ENCODE results near the gene LGALS4. TPM values are rescaled to one million over a fixed set of nuclear protein-coding genes. Genes with fewer than 3 reads are reported as not detected.
A peak's percentile ranks its signal among the peaks of the same experiment; 100 is the strongest.

The LGALS4 gene
- total and polyA plus RNA-seq, 9 of the 15 experiments (the other 6 are each of a cell fraction or from before 2014, with no cell fraction given): 0.08 to 1.1 (median 0.30) TPM; not detected in 3

DNA sequence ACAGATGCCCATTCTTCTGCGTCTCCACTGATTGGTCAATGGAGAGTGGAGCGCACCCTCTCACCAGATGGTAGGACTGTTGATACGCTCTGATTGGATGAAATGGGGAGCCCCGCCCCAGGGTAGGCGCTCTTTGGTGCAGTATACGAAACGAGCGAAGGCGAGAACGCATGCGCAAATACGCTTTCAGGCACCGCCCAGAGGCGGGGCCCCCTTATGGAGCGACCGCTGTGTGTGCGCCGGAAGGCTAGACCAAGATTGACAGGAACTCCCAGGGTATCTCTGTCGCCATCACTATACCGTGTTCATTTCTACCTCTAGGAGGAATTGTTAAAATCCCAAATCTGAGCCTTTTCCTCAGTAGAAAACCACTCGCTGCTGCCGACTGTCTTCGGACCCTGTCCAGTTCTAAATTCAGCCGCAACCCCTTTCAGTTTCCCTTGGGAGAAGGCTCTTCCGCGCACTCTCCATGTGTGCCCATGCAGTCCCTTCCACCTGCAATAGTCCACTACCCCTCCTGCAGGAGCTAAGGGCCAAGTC lies 37.8 kb upstream of the LGALS4 start (continued):
- TF ChIP-seq, protein P1, sequence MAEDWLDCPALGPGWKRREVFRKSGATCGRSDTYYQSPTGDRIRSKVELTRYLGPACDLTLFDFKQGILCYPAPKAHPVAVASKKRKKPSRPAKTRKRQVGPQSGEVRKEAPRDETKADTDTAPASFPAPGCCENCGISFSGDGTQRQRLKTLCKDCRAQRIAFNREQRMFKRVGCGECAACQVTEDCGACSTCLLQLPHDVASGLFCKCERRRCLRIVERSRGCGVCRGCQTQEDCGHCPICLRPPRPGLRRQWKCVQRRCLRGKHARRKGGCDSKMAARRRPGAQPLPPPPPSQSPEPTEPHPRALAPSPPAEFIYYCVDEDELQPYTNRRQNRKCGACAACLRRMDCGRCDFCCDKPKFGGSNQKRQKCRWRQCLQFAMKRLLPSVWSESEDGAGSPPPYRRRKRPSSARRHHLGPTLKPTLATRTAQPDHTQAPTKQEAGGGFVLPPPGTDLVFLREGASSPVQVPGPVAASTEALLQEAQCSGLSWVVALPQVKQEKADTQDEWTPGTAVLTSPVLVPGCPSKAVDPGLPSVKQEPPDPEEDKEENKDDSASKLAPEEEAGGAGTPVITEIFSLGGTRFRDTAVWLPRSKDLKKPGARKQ (CRISPR knock-in tag; IDR thresholded peaks at IDR 0.05): no peak
- TF ChIP-seq ETV1 (tag; conservative IDR thresholded peaks at IDR 0.05; ENCODE audit: low read depth) (peak; percentile 35; the same call in 1 of the 2 replicates), HBP1 (CRISPR knock-in tag; IDR thresholded peaks at IDR 0.05) (0 out of 2 replicates have a peak, but pooled peaks have one; percentile 58), NRF1 (conservative IDR thresholded peaks at IDR 0.05 in 1 of 2, IDR thresholded peaks at IDR 0.05 in 1 of 2) (peak; percentile 92 to 94), SPI1 (IDR thresholded peaks at IDR 0.05; ENCODE audit: borderline replicate concordance, low read depth, low read length) (0 out of 2 replicates have a peak, but pooled peaks have one; percentile 0), ZNF184 (CRISPR knock-in tag; IDR thresholded peaks at IDR 0.05) (no peak), RCOR1 (IDR thresholded peaks at IDR 0.05; ENCODE audit: borderline replicate concordance in 1 of 2, low read depth in 2 of 2, low read length in 2 of 2) (no peak; a peak in 1 of 4 replicates), CXXC5 (CRISPR knock-in tag; IDR thresholded peaks at IDR 0.05) (no peak), TAF9B (IDR thresholded peaks at IDR 0.05; ENCODE audit: partially characterized antibody) (peak; percentile 46), YY1 (IDR thresholded peaks at IDR 0.05; ENCODE audit: borderline replicate concordance in 1 of 3, control insufficient read depth in 1 of 3, extremely low read depth in 1 of 3, insufficient read depth in 3 of 3, insufficient read length in 1 of 3, insufficient replicate concordance in 2 of 3, low read depth in 1 of 3, low read length in 2 of 3) (peak in 1 of 3 experiments; percentile 43), SAP30 (IDR thresholded peaks at IDR 0.05; ENCODE audit: borderline replicate concordance, insufficient read depth, low read depth, low read length, poor library complexity, severe bottlenecking) (no peak), JUND (IDR thresholded peaks at IDR 0.05; ENCODE audit: borderline replicate concordance, low read depth, low read length) (peak; percentile 19; the same call in 1 of the 2 replicates), JUND (tag; IDR thresholded peaks at IDR 0.05; ENCODE audit: borderline replicate concordance, low read depth, low read length) (0 out of 3 replicates have a peak, but pooled peaks have one; percentile 11), FOSL1 (tag; conservative IDR thresholded peaks at IDR 0.05) (no peak), FOXP1 (CRISPR knock-in tag; IDR thresholded peaks at IDR 0.05) (no peak), CREM (IDR thresholded peaks at IDR 0.05; ENCODE audit: low read depth) (peak; percentile 94), RFX5 (IDR thresholded peaks at IDR 0.05; ENCODE audit: low read depth, low read length) (peak; percentile 73), MTA1 (IDR thresholded peaks at IDR 0.05; ENCODE audit: borderline replicate concordance) (peak; percentile 97)
- TF ChIP-seq, protein P2, sequence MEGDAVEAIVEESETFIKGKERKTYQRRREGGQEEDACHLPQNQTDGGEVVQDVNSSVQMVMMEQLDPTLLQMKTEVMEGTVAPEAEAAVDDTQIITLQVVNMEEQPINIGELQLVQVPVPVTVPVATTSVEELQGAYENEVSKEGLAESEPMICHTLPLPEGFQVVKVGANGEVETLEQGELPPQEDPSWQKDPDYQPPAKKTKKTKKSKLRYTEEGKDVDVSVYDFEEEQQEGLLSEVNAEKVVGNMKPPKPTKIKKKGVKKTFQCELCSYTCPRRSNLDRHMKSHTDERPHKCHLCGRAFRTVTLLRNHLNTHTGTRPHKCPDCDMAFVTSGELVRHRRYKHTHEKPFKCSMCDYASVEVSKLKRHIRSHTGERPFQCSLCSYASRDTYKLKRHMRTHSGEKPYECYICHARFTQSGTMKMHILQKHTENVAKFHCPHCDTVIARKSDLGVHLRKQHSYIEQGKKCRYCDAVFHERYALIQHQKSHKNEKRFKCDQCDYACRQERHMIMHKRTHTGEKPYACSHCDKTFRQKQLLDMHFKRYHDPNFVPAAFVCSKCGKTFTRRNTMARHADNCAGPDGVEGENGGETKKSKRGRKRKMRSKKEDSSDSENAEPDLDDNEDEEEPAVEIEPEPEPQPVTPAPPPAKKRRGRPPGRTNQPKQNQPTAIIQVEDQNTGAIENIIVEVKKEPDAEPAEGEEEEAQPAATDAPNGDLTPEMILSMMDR (IDR thresholded peaks at IDR 0.05 in 2 of 3, conservative IDR thresholded peaks at IDR 0.05 in 1 of 3; ENCODE audit: insufficient read depth in 2 of 3, low read depth in 1 of 3, low read length in 3 of 3): peak in 1 of 3 experiments; percentile 35; a peak in 1 of 6 replicates
